Thoracic aorta (tissue), 2 donors: ENCODE measurements around the gene NCAPD3. TPM values are rescaled to one million over a fixed set of nuclear protein-coding genes. Genes with fewer than 3 reads are reported as not detected.

Source experiments
- ATAC-seq: fragments of 150-250 bp; one replicate; pipeline ENCODE4 v1.8.0; 2017; ENCODE audit warnings: low read depth; ENCODE audit not compliant: insufficient number of reproducible peaks, low FRiP score
- DNase-seq: peaks from one replicate; pipeline ENCODE4 v3.0.0-alpha.2; 2020; ENCODE audit warnings: low spot score
- H3K27ac ChIP-seq, 2 donors: fragments of 200-600 bp; sonication (generic); 1 replicate in 1 of 2; 2 replicates in 1 of 2; pipeline ENCODE4 v1.5.1; 2016; ENCODE audit warnings: mild to moderate bottlenecking in 2 of 2, moderate library complexity in 2 of 2
- H3K27me3 ChIP-seq: fragments of 200-600 bp; sonication (generic); replicated peaks from 2 replicates; pipeline ENCODE4 v1.6.0; 2016; ENCODE audit warnings: mild to moderate bottlenecking; ENCODE audit not compliant: insufficient read depth
- H3K36me3 ChIP-seq: fragments of 200-600 bp; sonication (generic); one replicate; pipeline ENCODE4 v1.5.1; 2016
- H3K4me1 ChIP-seq, 2 donors: fragments of 200-600 bp; sonication (generic); 1 replicate in 1 of 2; 2 replicates in 1 of 2; pipeline versions ENCODE4 v1.5.1 to v1.6.0; 2016; ENCODE audit warnings: low read depth in 2 of 2, mild to moderate bottlenecking in 1 of 2; ENCODE audit not compliant: control insufficient read depth in 1 of 2
- H3K4me3 ChIP-seq: fragments of 200-600 bp; sonication (generic); 2 replicates; pipeline ENCODE4 v1.5.1; 2016; ENCODE audit warnings: mild to moderate bottlenecking
- H3K9me3 ChIP-seq: fragments of 200-600 bp; sonication (generic); 2 replicates; pipeline ENCODE4 v1.5.1; 2016
- total RNA-seq, 2 donors: library from RNA; depleted of rRNA; stranded (reverse); fragments of >200 nt; gene quantifications; one replicate each; pipeline versions ENCODE4 v1.1.0 to v1.2.3, GENCODE V29; 2016
- TF ChIP-seq, protein P1 (sequence below): fragments of 200-600 bp; sonication (generic); IDR thresholded peaks from one replicate; pipeline ENCODE4 v1.5.1; 2019; ENCODE audit warnings: antibody characterized with exemption

NCAPD3 gene
- total RNA-seq, 2 donors from 2014 or later = 7.4 to 9.2 TPM

DNA sequence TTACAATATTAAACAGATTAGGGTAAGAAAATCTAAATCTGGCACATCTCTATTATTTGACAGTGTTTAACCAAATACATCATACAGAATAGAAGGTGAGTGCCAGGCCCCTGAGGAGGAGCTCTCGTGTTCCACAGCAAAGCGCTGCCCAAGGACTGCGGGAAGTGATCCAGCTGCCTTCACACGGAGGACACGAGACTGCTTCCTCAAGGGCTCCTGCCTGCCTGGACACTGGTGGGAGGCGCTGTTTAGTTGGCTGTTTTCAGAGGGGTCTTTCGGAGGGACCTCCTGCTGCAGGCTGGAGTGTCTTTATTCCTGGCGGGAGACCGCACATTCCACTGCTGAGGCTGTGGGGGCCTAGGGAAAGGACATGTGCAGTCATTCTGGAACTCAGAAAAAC lies 71.1 kb downstream of the NCAPD3 start:
- Histone ChIP-seq H3K4me3 (no peak overlapping the region), H3K27ac (no peak overlapping the region), H3K36me3 (peaks cover 33% of the 10 kb centered on the region), H3K9me3 (no peaks in the 10 kb centered on the region), H3K4me1 (peaks cover 4 to 12% of the 10 kb centered on the region in 2 donors), H3K27me3 (no peaks in the 10 kb centered on the region)
- ATAC-seq = no peak
- DNase-seq = no peak
- TF ChIP-seq, protein P1, sequence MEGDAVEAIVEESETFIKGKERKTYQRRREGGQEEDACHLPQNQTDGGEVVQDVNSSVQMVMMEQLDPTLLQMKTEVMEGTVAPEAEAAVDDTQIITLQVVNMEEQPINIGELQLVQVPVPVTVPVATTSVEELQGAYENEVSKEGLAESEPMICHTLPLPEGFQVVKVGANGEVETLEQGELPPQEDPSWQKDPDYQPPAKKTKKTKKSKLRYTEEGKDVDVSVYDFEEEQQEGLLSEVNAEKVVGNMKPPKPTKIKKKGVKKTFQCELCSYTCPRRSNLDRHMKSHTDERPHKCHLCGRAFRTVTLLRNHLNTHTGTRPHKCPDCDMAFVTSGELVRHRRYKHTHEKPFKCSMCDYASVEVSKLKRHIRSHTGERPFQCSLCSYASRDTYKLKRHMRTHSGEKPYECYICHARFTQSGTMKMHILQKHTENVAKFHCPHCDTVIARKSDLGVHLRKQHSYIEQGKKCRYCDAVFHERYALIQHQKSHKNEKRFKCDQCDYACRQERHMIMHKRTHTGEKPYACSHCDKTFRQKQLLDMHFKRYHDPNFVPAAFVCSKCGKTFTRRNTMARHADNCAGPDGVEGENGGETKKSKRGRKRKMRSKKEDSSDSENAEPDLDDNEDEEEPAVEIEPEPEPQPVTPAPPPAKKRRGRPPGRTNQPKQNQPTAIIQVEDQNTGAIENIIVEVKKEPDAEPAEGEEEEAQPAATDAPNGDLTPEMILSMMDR = no peak

DNA sequence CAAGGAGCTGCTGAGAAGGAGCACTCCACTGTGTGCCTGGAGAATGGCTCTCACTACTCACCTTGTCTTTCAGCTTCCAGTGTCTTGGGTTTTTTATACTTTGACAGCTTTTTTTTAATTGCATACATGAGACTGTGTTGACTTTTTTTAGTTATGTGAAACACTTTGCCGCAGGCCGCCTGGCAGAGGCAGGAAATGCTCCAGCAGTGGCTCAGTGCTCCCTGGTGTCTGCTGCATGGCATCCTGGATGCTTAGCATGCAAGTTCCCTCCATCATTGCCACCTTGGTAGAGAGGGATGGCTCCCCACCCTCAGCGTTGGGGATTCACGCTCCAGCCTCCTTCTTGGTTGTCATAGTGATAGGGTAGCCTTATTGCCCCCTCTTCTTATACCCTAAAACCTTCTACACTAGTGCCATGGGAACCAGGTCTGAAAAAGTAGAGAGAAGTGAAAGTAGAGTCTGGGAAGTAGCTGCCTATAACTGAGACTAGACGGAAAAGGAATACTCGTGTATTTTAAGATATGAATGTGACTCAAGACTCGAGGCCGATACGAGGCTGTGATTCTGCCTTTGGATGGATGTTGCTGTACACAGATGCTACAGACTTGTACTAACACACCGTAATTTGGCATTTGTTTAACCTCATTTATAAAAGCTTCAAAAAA lies 72.6 kb downstream of the NCAPD3 start:
- TF ChIP-seq, protein P1 = no peak

GRCh38 chr11:134150195-134150903 lies 73.4 kb downstream of the NCAPD3 start:
- H3K36me3 ChIP-seq = peaks cover 32% of the 10 kb centered on the region
- H3K4me1 ChIP-seq = peaks cover 7 to 15% of the 10 kb centered on the region in 2 donors
- TF ChIP-seq, protein P1 = no peak
- no peaks in the 10 kb centered on the region for H3K9me3 ChIP-seq
- no peaks in the 10 kb centered on the region for H3K27me3 ChIP-seq
- H3K27ac ChIP-seq = peak overlapping the region; percentile 30 to 42
- H3K4me3 ChIP-seq = no peak overlapping the region
- ATAC-seq = no peak
- no peak for DNase-seq

More for the DNA sequence above, 72.6 kb downstream of the NCAPD3 start:
- Histone ChIP-seq H3K4me3 (no peak overlapping the region), H3K27ac (peak overlapping the region in 1 of 2 donors; percentile 42), H3K9me3 (no peaks in the 10 kb centered on the region), H3K27me3 (no peaks in the 10 kb centered on the region), H3K4me1 (peaks cover 7 to 15% of the 10 kb centered on the region in 2 donors), H3K36me3 (peaks cover 32% of the 10 kb centered on the region)
- ATAC-seq (no peak), DNase-seq (no peak)

- ATAC-seq (no peak), DNase-seq (no peak)
- peaks cover 32% of the 10 kb centered on the region for H3K36me3 ChIP-seq
- H3K27me3 ChIP-seq = no peaks in the 10 kb centered on the region
- no peaks in the 10 kb centered on the region for H3K9me3 ChIP-seq
- no peak overlapping the region for H3K4me3 ChIP-seq
- TF ChIP-seq, protein P1 = no peak
- peak overlapping the region in 1 of 2 donors; percentile 42 for H3K27ac ChIP-seq
- peaks cover 7 to 15% of the 10 kb centered on the region in 2 donors for H3K4me1 ChIP-seq
These were observed 74.4 kb downstream of the NCAPD3 start for GRCh38 chr11:134149371-134149770.

DNA sequence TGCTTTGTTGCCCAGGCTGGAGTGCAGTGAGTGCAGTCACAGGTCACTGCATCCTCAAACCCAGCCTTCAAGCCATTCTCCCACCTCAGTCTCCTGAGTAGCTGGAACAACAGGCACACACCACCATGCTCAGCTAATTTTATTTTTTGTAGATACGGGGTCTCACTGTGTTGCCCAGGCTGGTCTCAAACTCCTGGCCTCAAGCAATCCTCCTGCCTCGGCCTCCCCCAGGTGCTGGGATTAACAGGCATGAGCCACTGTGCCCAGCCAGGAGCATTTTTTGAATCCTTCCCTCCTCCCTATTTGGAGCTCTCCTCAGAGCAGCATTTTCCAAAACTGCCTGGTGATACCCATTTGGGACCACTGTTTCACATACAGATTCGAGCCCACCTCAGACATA lies 77.2 kb downstream of the NCAPD3 start:
- H3K4me3 ChIP-seq = no peak overlapping the region
- DNase-seq (no peak), ATAC-seq (no peak)
- no peaks in the 10 kb centered on the region for H3K9me3 ChIP-seq
- H3K27ac ChIP-seq = no peak overlapping the region
- peaks cover 7 to 15% of the 10 kb centered on the region in 2 donors for H3K4me1 ChIP-seq
- H3K36me3 ChIP-seq = peaks cover 20% of the 10 kb centered on the region
- H3K27me3 ChIP-seq = no peaks in the 10 kb centered on the region
- TF ChIP-seq, protein P1 = no peak
